Activated T-cell treated with anti-CD3 and anti-CD28 coated beads for 4 hours (primary cell): ENCODE results near the gene FAM53B.
A peak's percentile ranks its signal among the peaks of the same experiment; 100 is the strongest.

ENCODE experiments used
- DNase-seq: peaks from one replicate; pipeline ENCODE4 v3.0.0-alpha.2; 2020

Gene FAM53B

DNA sequence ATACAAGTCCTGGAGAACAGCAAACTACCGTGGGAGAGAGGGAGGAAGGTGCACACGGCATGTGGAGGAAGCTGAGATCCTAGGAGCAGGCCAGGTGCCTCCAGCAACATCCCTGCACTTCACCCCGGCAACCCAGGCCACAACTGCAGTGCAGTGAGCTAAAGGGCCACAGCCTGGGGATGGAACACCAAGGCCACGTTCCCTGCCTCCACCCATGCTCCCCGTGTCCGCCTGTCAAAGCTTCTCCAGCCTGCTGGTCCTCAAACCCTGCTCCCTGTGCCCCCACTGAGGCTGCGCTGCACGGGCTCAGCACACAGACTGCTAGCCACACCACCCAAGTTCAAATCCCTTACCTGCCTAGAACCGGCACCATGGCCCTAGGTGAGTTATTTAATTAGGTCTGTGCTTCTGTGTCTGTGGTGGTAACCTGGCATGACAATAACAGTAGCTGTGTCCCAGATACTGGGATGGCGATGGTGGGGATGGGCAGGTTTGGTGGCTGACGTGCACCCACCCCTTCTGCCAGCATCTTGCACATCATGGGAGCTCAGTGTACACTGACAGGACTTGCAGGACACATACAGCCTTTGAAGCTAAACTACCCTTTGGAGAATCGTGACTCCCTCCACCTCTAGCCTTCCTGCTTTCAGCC, 85.5 kb downstream of the FAM53B start:
- no peak for DNase-seq

DNA sequence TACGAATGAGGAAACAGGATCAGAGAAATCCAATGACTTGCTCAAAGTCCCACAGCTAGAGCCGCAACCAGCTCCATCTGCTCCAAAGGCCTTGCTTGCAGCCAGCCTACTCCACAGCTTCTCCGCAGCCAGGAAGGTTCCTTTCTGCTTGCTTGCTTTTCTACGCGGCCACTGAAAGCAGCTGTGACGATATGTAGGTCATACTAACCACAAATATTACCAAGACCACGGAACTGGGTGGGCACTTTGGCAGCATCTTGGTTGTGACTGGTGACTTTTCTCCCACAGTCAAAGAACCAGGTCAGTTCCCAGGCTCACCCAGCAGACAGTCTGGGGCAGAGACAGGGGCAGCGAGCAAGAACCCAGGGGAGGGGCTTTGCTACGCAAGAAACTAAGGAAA, 86.4 kb downstream of the FAM53B start:
- no peak for DNase-seq

- DNase-seq: no peak
Observed at GRCh38 chr10:124656541-124656940, 87.6 kb downstream of the FAM53B start.

DNA sequence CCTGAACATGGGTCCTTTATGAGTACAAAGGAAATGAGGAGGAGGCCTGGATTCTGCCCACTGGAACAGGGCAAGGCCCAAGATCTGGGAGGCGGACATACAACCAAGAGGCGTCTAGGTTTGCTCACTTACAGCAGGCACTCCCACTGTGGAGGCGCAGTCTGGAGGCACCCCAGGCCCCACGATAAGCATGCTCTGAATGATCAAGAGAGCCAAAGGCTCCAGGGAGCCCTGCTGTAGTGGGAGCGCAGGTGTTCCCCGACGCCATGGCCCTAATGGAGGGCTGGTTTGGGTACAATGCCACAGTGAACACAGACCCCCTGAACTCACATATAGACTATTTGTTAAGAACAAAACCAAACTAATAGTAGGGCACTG, 88.1 kb downstream of the FAM53B start:
- no peak for DNase-seq

DNA sequence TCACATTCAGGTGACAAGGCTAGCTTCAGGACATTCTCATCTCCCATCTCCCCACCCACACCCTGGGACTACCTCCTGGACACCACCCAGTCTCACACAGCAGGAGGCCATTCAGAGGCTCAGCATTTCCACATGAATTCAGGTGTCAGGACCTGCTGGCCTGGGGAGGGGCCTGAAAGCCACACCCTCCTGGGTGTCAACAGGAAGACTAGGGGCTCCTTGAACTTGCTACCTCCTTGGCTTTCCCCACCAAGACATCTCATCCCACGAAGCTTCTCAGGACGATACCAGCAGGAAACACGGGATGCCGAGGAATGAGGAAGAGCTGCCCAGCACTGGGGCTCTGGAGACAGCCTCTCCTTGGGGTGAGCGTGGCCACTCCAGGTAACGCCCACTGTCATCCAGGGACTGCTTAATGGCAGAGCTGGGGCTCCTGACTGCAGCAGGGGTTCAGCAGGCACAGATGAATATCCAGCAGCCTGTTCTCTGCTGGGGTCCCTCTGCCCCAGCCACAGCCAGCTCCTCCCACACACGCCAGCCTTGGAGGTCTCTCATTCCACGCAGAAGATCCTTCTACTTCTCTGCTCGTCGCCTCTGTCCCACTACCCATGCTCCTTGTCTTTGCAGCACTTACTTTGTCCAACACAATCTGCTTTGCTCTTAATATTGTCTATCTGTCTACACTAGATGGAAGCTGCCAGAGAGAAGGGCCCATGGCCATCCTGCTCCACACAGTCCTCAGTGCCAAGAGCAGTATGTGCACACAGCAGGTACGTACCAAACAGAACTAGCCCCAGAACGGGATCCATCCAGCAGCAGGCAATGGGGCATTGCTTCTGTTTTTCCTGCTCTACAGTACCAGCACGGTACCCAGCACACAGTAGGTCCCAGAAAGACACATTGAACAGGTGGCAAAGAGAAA, 88.7 kb downstream of the FAM53B start:
- no peak for DNase-seq

GRCh38 chr10:124654686-124655085, 89.5 kb downstream of the FAM53B start:
- no peak for DNase-seq

GRCh38 chr10:124653811-124654651, 90.1 kb downstream of the FAM53B start:
- no peak for DNase-seq

- no peak for DNase-seq
Observed at GRCh38 chr10:124653311-124653710, 90.9 kb downstream of the FAM53B start.

DNA sequence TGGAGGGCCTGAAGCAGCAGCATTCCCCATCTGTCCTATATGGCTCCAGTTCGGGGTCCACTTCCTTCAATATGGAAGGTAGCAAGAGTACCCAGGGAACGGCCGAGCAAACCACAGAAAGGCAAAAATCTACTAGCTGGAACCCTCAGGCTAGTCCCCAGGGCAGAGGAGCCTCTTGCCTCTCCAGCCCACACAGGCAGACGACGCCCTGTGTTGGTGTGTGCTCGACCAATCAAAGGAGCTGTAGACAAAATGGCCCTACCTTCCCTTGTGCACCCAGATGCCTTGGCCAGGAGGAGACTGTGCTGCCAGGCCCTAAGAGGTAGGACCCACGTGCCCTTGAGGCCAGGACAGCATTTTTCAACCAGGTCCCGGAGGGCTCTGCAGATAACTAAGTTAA, 91.5 kb downstream of the FAM53B start:
- DNase-seq: no peak

- DNase-seq: no peak
Observed at GRCh38 chr10:124652200-124652599, 92.0 kb downstream of the FAM53B start.

GRCh38 chr10:124651402-124651891, 92.7 kb downstream of the FAM53B start:
- no peak for DNase-seq

DNA sequence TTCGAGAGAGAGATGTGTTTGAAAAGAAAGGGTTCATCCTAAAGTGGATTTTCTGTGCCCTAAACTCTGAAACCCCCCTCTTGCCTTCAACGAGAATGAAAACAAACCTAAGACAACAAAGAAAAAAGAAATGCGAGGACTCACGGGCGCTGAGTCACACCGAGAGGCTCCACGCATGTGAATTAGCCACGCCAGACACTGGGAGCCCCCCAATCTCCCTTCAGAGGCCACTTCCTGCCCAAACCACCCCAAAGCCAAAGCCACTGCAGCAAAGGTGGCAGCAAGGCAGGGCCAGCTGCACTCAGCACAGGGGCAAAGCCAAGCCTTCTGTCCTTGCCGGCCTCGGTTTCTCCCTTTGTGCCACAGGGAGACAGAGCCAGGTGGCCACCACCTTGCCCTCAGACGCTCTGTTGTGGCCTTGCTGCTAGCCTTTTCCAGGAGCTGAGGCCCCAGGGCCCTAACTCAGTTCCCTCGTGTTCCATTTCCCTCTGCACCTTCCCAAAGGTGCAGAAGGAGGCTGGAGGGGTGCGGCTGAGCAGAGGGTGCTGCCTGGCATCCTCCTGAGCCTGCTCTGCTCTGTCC, 93.3 kb downstream of the FAM53B start:
- DNase-seq: peak; percentile 39

- DNase-seq: no peak
Observed at GRCh38 chr10:124650263-124650662, 93.9 kb downstream of the FAM53B start.

DNA sequence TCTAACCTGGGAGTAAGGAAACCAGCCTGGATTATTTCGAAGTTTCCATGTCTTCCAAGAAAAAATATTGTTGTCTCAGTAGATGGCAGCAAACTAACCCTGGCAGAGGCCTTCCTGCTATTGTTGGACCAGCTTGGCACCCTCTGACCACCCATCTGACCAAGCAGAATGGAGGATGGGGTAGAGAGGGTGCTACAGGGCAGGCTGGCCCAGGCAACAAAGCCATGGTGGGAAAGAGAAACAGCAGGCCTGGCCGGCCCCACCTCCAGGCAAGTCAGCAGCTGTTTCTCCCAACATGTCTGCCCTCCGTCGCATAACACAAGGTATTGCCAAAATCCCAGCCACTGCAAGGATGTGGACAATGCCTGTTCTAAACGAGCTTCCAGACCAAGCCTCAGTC, 95.0 kb downstream of the FAM53B start:
- DNase-seq: no peak

DNA sequence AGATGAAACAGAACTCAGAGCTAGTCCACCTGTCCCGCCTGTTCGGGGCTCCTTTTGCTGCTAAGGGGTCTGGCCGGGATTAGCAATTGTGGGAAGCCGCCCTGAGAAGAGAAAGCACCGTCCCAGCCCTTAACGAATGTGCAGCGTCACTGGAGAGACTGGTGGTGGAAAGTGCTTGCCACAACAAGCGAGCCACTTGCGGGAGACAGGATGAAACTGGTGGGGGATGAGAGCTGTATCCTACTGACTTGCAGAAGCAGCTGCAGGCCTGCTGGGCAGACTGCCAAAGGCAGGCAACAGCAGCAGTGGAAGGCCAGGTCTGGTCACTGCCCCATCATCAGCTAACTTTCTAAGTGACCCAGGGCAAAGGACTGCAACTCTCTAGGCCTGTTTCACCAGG, 95.4 kb downstream of the FAM53B start:
- DNase-seq: peak; percentile 32

- no peak for DNase-seq
Observed at GRCh38 chr10:124648131-124648475, 96.1 kb downstream of the FAM53B start.

DNA sequence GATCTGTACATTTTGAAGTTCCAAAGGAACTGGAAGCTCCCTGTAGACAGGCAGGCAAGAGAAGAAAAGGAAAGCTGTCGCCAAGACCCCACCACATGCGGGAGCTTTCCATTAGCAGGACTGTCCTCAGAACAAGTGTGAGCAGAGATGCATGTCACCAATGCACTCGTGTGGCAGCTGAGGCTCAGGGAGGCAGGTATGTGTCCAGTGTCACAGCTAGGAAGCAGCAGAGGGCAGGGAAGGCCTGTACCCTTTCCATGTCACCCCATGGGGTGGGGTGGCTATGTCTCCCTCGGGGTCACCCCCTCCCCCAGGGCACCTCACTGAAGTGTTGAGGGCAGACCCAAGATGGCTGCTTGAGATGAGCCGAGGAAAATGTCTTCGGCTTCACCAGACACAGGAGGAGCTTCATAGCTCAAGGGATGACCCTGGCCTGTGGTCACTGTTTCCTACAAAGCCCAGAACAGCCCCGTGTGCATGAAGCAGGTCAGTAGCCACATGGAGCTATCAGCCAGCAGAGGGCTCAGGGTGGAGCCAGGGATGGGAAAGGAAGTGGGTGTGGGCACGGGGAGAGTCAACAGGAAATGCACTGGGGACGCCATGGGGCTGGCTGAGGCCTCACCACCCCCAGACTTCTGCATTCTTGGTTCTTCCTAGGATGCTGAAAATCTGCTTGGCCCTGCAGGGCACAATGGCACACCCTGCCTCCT, 96.6 kb downstream of the FAM53B start:
- DNase-seq: peak; percentile 41

GRCh38 chr10:124646483-124647352, 97.5 kb downstream of the FAM53B start:
- DNase-seq: no peak

GRCh38 chr10:124645467-124646095, 98.6 kb downstream of the FAM53B start:
- no peak for DNase-seq

GRCh38 chr10:124644771-124645415, 99.3 kb downstream of the FAM53B start:
- no peak for DNase-seq
